HUES6 (cell line): ENCODE results near the gene MYL12A.
A peak's percentile ranks its signal among the peaks of the same experiment; 100 is the strongest.

ENCODE experiments used
- H3K27ac ChIP-seq: 2 replicates; pipeline ENCODE4 v1.7.0; 2013; ENCODE audit warnings: low read depth, mild to moderate bottlenecking, low read length, inconsistent platforms
- H3K27me3 ChIP-seq: 2 replicates; pipeline ENCODE4 v1.6.1; 2013; ENCODE audit warnings: low read length; ENCODE audit not compliant: control insufficient read depth, insufficient read depth
- H3K36me3 ChIP-seq: 2 replicates; pipeline ENCODE4 v1.6.1; 2013; ENCODE audit warnings: low read length; ENCODE audit not compliant: control insufficient read depth, insufficient read depth
- H3K4me1 ChIP-seq: 2 replicates; pipeline ENCODE4 v1.6.1; 2013; ENCODE audit warnings: low read length; ENCODE audit not compliant: control insufficient read depth, insufficient read depth
- H3K4me3 ChIP-seq: 2 replicates; pipeline ENCODE4 v1.5.1; 2013; ENCODE audit warnings: low read depth, low read length
- H3K9ac ChIP-seq: one replicate; pipeline ENCODE4 v1.6.1; 2013; ENCODE audit warnings: mild to moderate bottlenecking, low read length
- H3K9me3 ChIP-seq: 2 replicates; pipeline ENCODE4 v1.6.1; 2013; ENCODE audit warnings: low read depth, low read length; ENCODE audit not compliant: control insufficient read depth, insufficient read depth

MYL12A gene

DNA sequence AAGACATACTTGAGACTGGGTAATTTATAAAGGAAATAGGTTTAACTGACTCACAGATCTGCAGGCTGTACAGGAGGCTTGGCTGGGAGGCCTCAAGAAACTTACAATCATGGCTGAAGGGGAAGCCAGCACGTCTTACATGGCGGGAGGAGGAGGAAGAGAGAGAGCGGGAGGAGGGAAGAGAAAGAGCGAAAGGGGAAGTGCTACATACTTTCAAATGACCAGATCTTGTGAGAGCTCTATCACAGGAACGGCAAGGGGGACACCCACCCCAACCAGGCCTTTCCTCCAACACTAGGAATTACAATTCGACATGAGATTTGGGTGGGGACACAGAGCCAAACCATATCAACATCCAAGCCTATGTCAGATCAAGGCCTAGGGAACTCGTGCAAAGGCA is 38.6 kb downstream of the MYL12A start:
- Histone ChIP-seq H3K9me3 (peaks cover 17% of the 10 kb centered on the region), H3K4me3 (no peak overlapping the region), H3K9ac (no peak overlapping the region), H3K27ac (no peak overlapping the region), H3K4me1 (peaks cover 16% of the 10 kb centered on the region), H3K36me3 (no peaks in the 10 kb centered on the region), H3K27me3 (no peaks in the 10 kb centered on the region)

DNA sequence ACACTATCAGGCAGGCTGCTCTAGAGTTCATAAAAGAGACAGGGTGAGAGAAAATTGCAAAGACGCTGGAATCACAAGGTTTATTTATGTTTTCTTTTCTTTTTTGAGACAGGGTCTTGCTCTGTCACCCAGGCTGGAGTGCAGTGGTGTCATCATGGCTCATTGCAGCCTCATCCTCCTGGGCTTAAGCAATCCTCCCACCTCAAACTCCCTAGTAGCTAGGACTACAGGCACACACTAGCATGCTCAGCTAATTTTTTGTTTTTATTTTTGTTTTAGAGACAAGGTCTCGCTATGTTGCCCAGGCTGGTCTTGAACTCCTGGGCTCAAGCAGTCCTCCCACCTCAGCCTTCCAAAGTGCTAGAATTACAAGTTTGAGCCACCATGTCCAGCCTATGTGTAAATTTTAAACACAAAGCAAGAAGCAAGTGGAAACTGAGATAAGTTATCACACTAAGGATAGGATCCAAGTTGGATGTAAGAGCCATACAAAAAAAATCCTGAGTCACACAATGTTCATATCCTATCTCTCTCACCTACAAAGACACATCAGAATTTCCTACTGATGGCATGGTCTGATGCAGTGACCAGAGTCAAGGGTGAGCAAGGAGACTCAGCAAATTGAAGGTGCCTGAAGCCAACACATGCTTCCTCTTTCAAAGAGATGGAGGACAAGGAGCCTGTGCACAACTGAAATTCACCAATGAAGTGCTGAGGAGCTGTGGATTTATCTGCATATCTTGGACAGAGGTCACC is 45.8 kb downstream of the MYL12A start:
- no peak overlapping the region for H3K9ac ChIP-seq
- H3K9me3 ChIP-seq, result peaks cover 37% of the 10 kb centered on the region
- no peak overlapping the region for H3K4me3 ChIP-seq
- no peaks in the 10 kb centered on the region for H3K27me3 ChIP-seq
- peaks cover 7% of the 10 kb centered on the region; the same call in 1 of the 2 replicates for H3K4me1 ChIP-seq
- H3K36me3 ChIP-seq, result peaks cover 14% of the 10 kb centered on the region
- H3K27ac ChIP-seq, result no peak overlapping the region

DNA sequence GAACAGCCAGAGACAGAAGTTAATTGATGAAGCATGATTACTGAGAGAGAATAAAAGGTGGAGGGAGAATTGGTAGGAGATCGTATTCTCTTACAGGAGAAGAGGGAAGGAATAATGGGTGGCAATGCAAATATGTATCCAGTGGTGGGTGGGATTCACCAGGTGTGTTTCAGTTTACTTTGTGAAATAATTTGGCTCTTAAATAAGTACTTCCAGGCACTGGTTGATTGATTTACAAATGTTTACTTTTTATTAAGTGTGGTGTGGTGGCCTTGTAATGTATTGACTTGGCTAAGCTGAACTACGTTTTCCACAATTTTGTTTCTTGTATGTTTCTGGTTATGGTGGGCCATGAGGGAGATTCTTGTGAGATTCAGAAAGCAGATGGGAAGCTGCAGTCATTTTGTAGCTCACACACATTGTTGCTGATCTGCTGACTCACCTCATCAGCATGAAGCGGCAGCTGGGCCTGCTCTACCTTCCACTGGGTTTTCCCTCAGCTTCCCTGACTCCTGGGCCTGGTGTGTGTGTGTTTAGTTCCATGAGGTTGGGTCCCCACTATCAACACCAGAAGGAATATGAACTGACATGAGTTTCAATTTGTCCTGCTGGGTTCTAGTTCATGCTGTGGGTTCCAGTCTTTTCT is 47.0 kb downstream of the MYL12A start:
- Histone ChIP-seq H3K4me3 (no peak overlapping the region), H3K9ac (no peak overlapping the region), H3K27me3 (no peaks in the 10 kb centered on the region), H3K27ac (peak overlapping the region; percentile 41; the same call in 1 of the 2 replicates), H3K4me1 (peaks cover 7% of the 10 kb centered on the region; the same call in 1 of the 2 replicates), H3K9me3 (peaks cover 33% of the 10 kb centered on the region), H3K36me3 (peaks cover 14% of the 10 kb centered on the region)

DNA sequence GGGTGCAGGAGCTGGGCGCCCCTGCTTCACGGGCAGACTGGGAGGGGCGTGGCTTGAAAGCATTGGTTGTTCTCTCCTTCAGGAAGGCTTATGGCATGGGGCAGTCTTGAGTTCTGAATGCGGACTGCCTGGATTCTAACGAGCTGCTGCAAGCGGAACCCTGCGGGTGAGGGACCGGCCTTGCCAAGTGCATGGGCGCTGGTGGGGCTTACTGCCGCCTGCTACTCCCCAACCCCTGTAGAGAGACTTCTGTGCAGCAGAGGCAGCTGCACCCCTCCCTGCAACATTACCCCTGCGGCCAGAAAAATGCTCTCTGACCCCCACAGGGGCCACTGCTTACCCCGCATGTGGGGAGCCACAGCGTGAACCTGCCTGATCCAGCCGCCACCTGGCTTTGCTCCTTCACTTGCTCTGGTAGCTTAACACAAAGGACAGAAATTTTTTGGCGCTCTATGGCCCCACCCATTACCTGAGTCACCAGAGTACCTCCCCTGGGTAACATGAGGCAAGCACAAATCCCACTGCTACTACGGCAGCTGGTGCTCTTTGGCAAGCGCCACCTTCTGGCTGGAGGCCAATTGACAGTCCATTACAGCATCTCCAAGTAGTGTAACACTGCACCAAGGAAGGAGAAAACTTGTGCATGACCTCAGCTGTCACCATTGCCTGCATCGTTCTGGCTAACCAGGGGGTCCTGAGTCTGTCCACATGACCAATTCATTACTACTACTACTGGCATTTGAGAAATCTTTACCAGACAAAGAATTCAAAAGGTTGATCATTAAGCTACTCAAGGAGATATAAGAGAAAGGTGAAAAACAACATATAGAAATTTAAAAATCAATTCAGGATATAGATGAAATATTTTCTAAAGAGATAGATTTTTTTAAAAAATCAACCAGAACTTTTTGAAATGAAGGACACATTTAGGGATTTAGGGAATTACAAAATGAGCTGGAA is 49.7 kb downstream of the MYL12A start:
- Histone ChIP-seq H3K4me3 (peak overlapping the region; percentile 74), H3K27me3 (no peaks in the 10 kb centered on the region), H3K27ac (peak overlapping the region; percentile 82), H3K9me3 (peaks cover 22% of the 10 kb centered on the region), H3K4me1 (peaks cover 7% of the 10 kb centered on the region; the same call in 1 of the 2 replicates), H3K9ac (peak overlapping the region; percentile 91), H3K36me3 (peaks cover 14% of the 10 kb centered on the region)

DNA sequence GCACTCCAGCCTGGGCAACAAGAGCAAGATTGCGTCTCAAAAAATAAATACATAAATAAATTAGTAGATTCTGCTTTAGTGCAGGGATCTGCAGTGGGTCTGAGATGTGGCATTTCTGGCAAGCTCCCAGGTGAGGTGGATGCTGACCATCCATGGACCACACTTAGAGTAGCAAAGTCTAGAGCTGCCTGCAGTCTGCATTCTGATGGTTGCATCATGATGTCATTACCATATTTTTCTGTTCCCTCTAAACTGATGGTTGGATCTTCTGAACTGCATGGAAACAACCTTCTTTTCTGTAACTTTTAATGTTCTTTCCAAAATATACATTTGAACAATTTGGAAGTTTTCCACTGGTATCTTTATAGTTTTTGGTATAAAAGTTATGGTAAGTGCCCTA is 57.2 kb downstream of the MYL12A start:
- no peak overlapping the region for H3K9ac ChIP-seq
- H3K4me3 ChIP-seq, result no peak overlapping the region
- no peak overlapping the region for H3K27ac ChIP-seq
- no peaks in the 10 kb centered on the region for H3K4me1 ChIP-seq
- H3K9me3 ChIP-seq, result no peaks in the 10 kb centered on the region
- no peaks in the 10 kb centered on the region for H3K27me3 ChIP-seq
- H3K36me3 ChIP-seq, result no peaks in the 10 kb centered on the region

DNA sequence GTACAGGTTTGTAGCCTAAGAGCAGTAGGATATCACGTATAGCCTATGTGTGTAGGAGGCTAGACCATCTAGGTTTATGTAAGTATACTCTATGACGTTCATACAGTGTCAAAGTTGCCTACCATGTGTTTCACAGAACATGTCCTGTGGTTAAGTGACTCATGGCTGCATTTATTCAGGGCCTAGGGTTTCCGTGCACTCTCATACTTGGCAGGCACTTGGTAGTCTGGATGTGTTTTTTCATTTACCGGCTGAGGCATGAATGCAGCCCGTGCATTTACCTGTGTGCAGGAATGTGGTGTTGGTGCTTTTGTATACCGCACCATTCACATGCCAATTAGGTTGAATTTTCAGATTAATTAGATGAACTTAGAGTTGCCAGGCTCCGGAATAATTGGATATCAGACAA is 57.8 kb downstream of the MYL12A start:
- no peak overlapping the region for H3K4me3 ChIP-seq
- H3K27me3 ChIP-seq, result no peaks in the 10 kb centered on the region
- no peak overlapping the region for H3K9ac ChIP-seq
- H3K9me3 ChIP-seq, result no peaks in the 10 kb centered on the region
- H3K4me1 ChIP-seq, result no peaks in the 10 kb centered on the region
- no peak overlapping the region for H3K27ac ChIP-seq
- H3K36me3 ChIP-seq, result no peaks in the 10 kb centered on the region
